HPDE6-E6E7 (cell line): ENCODE results near the gene IL1RAP.
"Not testable (repeated sequence)": the region's sequence is repeated elsewhere in the genome, so short reads cannot be mapped to it uniquely, and the experiment has no call there.

Experiments
- DNase-seq: peaks from one replicate; pipeline ENCODE4 v3.0.0; 2011; ENCODE audit warnings: missing footprints; ENCODE audit errors: extremely low spot score

Gene IL1RAP

GRCh38 chr3:190666821-190667220 is 152.9 kb downstream of the IL1RAP start:
- DNase-seq: no peak

DNA sequence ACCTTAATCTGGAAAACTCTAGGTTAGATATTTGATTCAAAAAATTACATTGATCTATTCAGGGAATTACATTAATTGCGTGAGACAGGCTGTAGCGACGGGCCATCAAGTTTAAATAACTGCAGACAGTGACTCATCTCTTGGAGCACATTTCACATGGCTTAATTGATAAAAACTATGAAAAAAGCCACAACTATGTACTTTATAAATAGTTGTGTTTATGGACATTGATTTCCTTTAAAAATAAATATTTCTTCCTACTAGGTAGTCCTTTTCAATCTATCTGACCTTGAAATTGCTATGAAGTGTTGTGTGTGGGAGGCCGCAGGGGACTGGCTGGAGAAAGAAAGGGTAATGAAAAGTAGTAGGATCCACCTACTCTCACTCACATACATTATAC is 157.8 kb downstream of the IL1RAP start:
- DNase-seq: no peak

DNA sequence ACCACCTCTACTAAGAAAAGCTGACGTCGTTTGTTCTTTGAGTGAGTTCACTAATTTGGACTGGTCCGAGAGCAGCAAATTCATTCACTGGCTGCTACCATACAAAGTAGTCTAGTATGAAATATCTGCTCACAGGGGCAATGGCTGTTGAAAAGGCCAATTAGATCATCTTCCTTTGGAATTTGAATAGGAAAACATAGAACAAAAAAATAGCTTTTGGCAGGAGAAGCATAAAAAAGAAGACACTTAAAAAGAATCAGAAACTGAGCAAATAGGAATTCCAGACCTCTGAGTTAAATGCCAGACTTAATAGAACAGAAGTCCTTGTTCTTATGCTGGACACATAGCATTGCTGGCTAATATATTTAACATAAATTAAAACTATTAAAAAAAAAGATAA is 159.3 kb downstream of the IL1RAP start:
- DNase-seq: no peak

- no peak for DNase-seq
Observed at GRCh38 chr3:190676481-190676880, 162.6 kb downstream of the IL1RAP start.

DNA sequence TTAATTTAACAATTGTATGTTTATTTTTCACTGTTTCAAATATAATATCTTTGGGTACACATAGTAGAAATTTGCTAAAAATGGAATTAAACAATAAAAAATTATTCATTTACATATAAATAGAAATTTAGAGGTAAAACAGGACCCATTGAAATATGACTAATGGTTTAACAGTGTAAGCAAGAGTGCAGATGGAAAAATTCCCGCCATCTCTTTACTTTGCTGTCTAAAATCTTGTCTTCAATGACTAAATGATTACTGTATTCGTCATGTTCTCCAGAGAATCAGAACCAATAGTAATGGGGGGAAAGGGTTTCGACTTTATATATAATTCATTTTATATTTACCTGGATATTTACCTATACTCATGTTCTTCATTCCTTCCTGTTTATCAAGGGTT is 163.1 kb downstream of the IL1RAP start:
- no peak for DNase-seq

DNA sequence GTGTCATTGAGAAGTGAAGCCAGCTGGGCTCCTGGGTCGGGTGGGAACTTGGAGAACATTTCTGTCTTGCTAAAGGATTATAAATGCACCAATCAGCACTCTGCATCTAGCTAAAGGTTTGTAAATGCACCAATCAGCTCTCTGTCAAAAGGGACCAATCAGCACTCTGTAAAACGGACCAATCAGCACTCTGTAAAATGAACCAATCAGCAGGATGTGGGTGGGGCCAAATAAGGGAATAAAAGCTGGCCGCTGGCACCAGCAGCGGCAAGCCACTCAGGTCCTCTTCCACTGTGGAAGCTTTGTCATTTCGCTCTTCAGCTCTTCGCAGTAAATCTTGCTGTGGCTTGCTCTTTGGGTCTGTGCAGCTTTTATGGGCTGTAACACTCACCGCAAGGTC is 164.0 kb downstream of the IL1RAP start:
- not testable (repeated sequence) for DNase-seq

- no peak for DNase-seq
Observed at GRCh38 chr3:190680691-190681090, 166.8 kb downstream of the IL1RAP start.

- DNase-seq: no peak
Observed at GRCh38 chr3:190684776-190685175, 170.9 kb downstream of the IL1RAP start.

DNA sequence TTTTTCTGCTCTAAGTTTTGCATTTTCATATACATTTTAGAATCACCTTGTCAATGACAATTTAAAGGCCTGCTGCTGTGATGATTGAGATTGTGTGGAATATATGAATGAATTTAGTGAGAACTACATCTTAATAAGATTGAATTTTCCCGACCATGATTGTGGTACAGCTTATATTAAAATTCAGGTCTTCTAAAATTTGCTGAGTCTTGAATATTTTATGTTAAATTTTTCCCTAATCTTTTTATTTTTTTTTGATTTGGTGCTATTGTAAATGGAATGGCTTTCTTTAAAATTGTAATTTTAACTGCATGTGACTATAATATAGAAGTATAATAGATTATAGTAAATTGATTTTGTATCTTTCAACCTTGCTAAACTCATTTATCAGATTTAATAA is 172.1 kb downstream of the IL1RAP start:
- no peak for DNase-seq

DNA sequence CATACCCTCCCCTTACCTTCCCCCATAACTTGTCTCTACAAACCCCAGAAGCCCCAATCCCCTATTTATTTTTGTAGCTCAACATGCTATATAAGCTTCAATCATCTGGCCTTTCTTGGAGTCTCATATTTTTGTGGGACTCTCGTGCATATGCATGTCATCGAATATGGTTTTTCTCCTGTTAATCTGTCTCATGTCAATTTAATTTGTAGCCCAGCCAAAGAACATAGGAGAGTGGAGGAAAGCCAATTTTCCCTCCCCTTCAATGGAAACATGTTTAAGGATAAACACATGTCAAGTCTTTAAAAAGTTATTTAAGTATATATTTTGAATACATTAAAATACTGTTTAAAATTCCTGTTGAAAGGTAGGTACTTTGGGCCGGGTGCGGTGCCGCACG is 176.4 kb downstream of the IL1RAP start:
- DNase-seq: no peak

GRCh38 chr3:190692256-190692655 is 178.4 kb downstream of the IL1RAP start:
- DNase-seq: peak; percentile 43

DNA sequence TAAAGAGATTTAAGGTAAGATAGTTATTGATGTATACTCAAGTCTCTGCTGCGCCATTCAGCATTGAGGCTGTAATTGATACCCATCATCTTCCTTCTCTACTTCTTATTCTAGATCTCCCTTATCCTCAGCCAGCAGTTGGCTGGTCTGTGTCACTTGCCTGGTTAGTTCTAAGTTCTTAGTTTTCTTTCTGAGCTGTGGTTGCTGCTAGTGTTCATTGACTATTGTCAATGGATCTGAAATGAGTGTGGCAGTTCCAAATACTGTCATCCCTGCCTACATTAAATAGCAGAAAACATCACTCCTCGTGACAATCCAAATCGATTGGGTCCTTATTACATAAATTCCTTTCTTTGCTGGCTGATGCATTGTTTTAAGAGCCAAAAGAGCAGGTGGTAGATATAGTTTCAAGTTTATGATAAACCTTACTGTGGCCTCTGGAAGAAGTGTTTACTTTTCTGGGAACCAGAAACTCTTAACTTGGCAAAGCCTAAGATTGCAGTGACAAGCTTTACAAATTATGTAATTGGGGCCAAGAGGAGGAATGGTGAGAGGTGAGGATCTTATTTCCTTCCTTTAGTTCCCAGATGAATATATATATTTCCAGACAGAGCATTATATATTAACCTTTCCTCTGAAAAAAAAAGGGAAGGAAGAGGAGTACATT is 180.6 kb downstream of the IL1RAP start:
- no peak for DNase-seq

DNA sequence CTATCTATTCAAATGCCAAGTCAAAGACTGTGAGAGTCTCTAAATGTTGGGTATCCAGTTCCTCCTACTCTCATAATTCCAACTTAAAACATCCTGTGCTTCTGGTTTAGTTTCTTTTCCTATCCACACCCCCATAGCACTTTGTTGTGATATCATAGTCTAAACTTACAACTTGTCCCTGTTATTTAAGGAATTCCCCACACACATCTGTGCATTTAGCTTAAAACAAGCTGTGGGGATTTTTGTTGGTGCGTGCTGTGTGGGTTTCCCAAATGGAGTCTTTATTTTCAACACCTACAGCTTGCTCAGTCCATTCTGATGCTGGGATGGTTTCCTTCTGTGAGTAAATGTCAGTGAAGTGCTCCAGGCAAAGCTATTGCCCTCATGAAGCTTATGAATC is 181.3 kb downstream of the IL1RAP start:
- DNase-seq: no peak

DNA sequence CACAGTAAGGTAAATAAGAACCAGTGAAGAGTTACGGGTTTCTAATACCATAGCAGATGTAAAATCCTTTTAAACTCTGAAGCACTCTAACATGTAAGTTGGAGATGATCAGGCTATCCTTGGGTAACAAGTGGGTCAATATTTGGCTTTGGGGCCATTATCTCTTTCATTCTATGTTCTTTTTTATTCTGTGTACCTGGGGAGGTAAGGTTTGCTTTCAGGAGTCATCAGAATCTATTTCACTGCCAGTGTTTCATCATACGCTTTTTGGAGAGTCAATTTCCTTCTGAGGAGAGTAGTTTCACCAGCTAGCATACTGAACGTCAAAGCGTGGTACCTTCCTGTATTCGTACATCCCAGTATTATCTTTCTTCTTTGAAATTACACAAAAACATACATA is 182.1 kb downstream of the IL1RAP start:
- no peak for DNase-seq

DNA sequence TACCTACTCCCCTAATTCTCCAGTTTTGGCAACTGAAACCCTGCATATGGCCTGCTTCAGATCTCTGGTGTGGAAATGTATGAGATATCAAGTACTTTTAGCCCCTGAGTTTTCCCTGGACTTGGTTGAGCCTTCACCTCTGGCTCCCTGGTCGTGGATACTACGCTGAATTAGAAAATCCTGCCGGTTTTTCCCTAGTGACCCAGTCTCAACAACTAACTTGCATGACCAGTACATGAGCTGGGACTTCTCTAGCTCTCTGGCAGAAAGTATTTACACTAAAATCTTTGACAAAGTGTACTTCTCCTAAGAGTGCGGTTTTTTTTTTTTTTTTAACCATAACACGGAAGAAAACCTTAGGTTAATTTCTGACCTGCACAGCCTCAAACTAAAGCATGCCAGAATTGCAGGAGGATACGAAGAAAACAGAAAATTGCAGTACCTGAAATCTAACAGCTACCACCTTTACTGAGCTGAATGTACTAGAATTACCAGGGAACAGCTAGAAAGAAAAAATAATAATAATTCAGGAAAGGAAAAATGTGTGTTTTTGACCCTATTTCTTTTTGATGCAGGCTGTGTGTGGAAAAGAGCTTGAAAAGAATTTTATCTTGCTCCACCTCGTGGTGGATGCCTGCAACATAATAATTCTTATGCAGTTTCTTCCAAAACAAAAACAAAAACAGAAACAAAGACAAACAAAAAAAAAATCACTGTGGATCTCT is 183.1 kb downstream of the IL1RAP start:
- DNase-seq: no peak

- no peak for DNase-seq
Observed at GRCh38 chr3:190697502-190697830, 183.6 kb downstream of the IL1RAP start.

DNA sequence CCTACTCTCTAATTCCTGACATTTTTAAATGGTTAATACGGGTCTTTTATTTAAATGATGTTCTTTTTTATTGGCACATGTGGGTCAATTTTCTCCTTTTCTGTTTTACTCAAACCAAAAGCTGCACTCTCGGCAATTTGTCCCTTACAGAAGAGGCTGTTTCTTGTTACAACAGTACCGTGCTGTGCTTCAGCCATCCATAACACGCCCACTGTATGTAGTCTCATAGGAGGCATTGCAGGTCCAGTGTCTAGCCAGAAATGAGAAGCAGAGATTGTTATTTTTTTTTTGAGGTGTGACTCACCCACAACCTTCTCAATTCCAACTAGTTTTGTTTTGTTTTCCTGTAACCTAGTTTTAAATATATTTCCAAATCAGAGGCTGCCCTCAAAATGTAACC is 184.0 kb downstream of the IL1RAP start:
- peak; percentile 28 for DNase-seq

- no peak for DNase-seq
Observed at GRCh38 chr3:190699776-190700175, 185.9 kb downstream of the IL1RAP start.

- DNase-seq: peak; percentile 23
Observed at GRCh38 chr3:190701096-190701532, 187.2 kb downstream of the IL1RAP start.

DNA sequence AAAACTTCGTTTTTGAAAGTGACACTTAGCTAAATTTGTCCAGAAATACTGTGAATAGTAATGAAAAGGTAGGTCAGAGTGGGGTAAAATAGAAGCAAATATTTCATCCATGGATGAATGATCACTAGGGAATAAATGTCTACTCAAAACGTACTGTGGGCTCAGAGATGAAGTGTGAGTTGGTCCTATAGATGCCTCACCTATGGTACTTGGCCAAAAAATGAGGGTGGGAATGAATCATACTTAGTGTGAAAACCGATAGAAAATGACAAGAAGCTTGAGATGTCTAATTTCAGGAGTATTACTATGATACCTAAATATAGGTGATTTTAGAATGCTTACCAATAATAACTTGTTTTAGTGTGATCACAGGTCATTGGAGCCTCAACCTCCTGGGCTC is 192.7 kb downstream of the IL1RAP start:
- DNase-seq: no peak
